Common myeloid progenitor, CD34-positive (primary cell): ENCODE results near the gene PRKCA.

Experiments used
- CTCF ChIA-PET: fragments of 350-600 bp; sonication (Branson Sonifier 250); formaldehyde crosslinking; loops from one replicate; lab custom pipeline; 2021; ENCODE audit warnings: antibody characterized with exemption; lab: Charles Lee
- POLR2A ChIA-PET: fragments of 350-600 bp; sonication (Branson Sonifier 250); formaldehyde crosslinking; loops from one replicate; lab custom pipeline; 2021; ENCODE audit warnings: antibody characterized with exemption; lab: Charles Lee
- DNase-seq, 3 donors: peaks; one replicate each; pipeline versions ENCODE4 v3.0.0 to v3.0.0-alpha.2; 2013
- H3K27ac ChIP-seq, 2 experiments: 1 replicate in 1 of 2; 2 replicates in 1 of 2; pipeline ENCODE4 v1.7.0; 2013; ENCODE audit warnings: inconsistent platforms in 2 of 2, low read length in 2 of 2, mild to moderate bottlenecking in 2 of 2, low read depth in 1 of 2, moderate library complexity in 1 of 2; ENCODE audit not compliant: severe bottlenecking in 2 of 2, insufficient read depth in 1 of 2, poor library complexity in 1 of 2
- H3K27me3 ChIP-seq, 5 experiments: replicated peaks in 2 of 5; 1 replicate in 3 of 5; 2 replicates in 2 of 5; pipeline versions ENCODE4 v1.6.1 to v1.7.0; 2013; ENCODE audit warnings: low read length in 4 of 5, mild to moderate bottlenecking in 2 of 5, moderate library complexity in 2 of 5, inconsistent platforms in 1 of 5; ENCODE audit not compliant: insufficient read depth in 5 of 5, control insufficient read depth in 4 of 5
- H3K36me3 ChIP-seq, 4 experiments: 1 replicate in 2 of 4; 2 replicates in 2 of 4; pipeline versions ENCODE4 v1.6.1 to v1.7.0; 2013; ENCODE audit warnings: low read length in 3 of 4, control low read depth in 1 of 4, mild to moderate bottlenecking in 1 of 4; ENCODE audit not compliant: control insufficient read depth in 4 of 4, insufficient read depth in 4 of 4
- H3K4me1 ChIP-seq, 4 experiments: 1 replicate in 3 of 4; 2 replicates in 1 of 4; pipeline versions ENCODE4 v1.6.1 to v1.7.1; 2013; ENCODE audit warnings: low read length in 3 of 4, mild to moderate bottlenecking in 3 of 4, control low read depth in 1 of 4, inconsistent platforms in 1 of 4, moderate library complexity in 1 of 4; ENCODE audit not compliant: control insufficient read depth in 4 of 4, insufficient read depth in 4 of 4; ENCODE audit errors: control extremely low read depth in 1 of 4
- H3K4me3 ChIP-seq, 7 experiments: 1 replicate in 4 of 7; 2 replicates in 3 of 7; pipeline versions ENCODE4 v1.5.1 to v1.7.0; 2013; ENCODE audit warnings: mild to moderate bottlenecking in 7 of 7, low read length in 6 of 7, moderate library complexity in 6 of 7, inconsistent platforms in 2 of 7, low read depth in 2 of 7, control low read depth in 1 of 7; ENCODE audit not compliant: insufficient read depth in 4 of 7, control insufficient read depth in 1 of 7; ENCODE audit errors: extremely low read depth in 1 of 7
- H3K9me3 ChIP-seq, 5 experiments: 1 replicate in 4 of 5; 2 replicates in 1 of 5; pipeline versions ENCODE4 v1.6.1 to v1.7.1; 2013; ENCODE audit warnings: low read length in 4 of 5, mild to moderate bottlenecking in 2 of 5, inconsistent platforms in 1 of 5, low read depth in 1 of 5, moderate library complexity in 1 of 5; ENCODE audit not compliant: control insufficient read depth in 4 of 5, insufficient read depth in 2 of 5; ENCODE audit errors: control extremely low read depth in 1 of 5
- WGBS: methylation state at CpG from one replicate; pipeline ENCODE4 v1.1.5; 2013; ENCODE audit not compliant: insufficient coverage; 5-methylcytosine and 5-hydroxymethylcytosine counted together

The PRKCA gene

GRCh38 chr17:66858226-66859083, 556.0 kb downstream of the PRKCA start:
- POLR2A ChIA-PET = no interaction called here
- WGBS = 93% methylated on average over 11 of the region's 12 CpGs
- DNase-seq = no peak

GRCh38 chr17:66859353-66859752, 556.9 kb downstream of the PRKCA start:
- no peak for DNase-seq
- Histone ChIP-seq H3K27me3 (peaks cover 4 to 21% (median 5%) of the 10 kb centered on the region in 5 experiments), H3K4me1 (no peaks in the 10 kb centered on the region), H3K36me3 (no peaks in the 10 kb centered on the region), H3K27ac (no peak overlapping the region), H3K9me3 (peaks cover 4 to 13% (median 5%) of the 10 kb centered on the region in 5 experiments), H3K4me3 (no peak overlapping the region)
- WGBS = 82% methylated on average over 8 of the region's 8 CpGs
- POLR2A ChIA-PET = no interaction called here
- CTCF ChIA-PET = no interaction called here

More at GRCh38 chr17:66858226-66859083, 556.0 kb downstream of the PRKCA start:
- Histone ChIP-seq H3K27ac (no peak overlapping the region), H3K4me1 (no peaks in the 10 kb centered on the region), H3K27me3 (peaks cover 0 to 21% (median 4%) of the 10 kb centered on the region in 5 experiments), H3K9me3 (peaks cover 0 to 8% (median 5%) of the 10 kb centered on the region in 5 experiments), H3K36me3 (no peaks in the 10 kb centered on the region), H3K4me3 (no peak overlapping the region)
- CTCF ChIA-PET = no interaction called here

DNA sequence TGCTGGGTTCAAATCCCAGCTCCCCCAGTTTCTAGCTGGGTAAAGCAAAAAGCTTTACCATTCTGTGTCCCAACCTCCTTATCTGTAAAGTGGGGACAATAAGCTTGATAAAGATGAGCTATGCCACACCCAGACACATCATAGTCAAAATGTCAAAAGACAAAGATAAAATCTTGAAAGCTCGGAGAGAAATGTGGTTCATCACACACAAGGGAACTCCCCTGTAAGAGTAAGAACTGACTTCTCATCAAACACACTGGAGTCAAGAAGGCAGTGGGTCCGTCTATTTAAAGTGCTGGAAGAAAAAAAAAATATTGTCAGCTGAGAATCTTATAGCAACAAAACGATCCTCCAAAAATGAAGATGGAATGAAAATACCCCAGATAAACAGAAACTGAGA, 557.8 kb downstream of the PRKCA start:
- H3K4me1 ChIP-seq = no peaks in the 10 kb centered on the region
- H3K36me3 ChIP-seq = no peaks in the 10 kb centered on the region
- DNase-seq = no peak
- ChIA-PET CTCF (interaction anchor here (0.6 kb wide), 1 partner anchor 135 kb away, joined by 4 read pairs; no protein-coding TSS in a partner anchor), POLR2A (no interaction called here)
- no peak overlapping the region for H3K27ac ChIP-seq
- H3K9me3 ChIP-seq = peaks cover 0 to 9% (median 5%) of the 10 kb centered on the region in 5 experiments
- 86% methylated on average over 1 of the region's 3 CpGs for WGBS
- peaks cover 4 to 21% (median 5%) of the 10 kb centered on the region in 5 experiments for H3K27me3 ChIP-seq
- H3K4me3 ChIP-seq = no peak overlapping the region
